H9 (cell line): ENCODE measurements around the gene LHX4. TPM values are rescaled to one million over a fixed set of nuclear protein-coding genes. Genes with fewer than 3 reads are reported as not detected.

Experiments
- DNase-seq: peaks from one replicate; pipeline ENCODE4 v3.0.0-alpha.2; 2017
- H2AFZ ChIP-seq: one replicate; pipeline ENCODE4 v1.6.1; 2013; ENCODE audit warnings: mild to moderate bottlenecking, low read length, control low read depth, moderate library complexity
- H2AK5ac ChIP-seq: 2 replicates; pipeline ENCODE4 v1.6.1; 2013; ENCODE audit warnings: low read length, control low read depth, mixed read lengths; ENCODE audit not compliant: insufficient read length
- H2BK120ac ChIP-seq: one replicate; pipeline ENCODE4 v1.6.1; 2013; ENCODE audit warnings: low read depth, mild to moderate bottlenecking, low read length, control low read depth, inconsistent platforms; ENCODE audit not compliant: poor library complexity, severe bottlenecking
- H2BK12ac ChIP-seq: 2 replicates; pipeline ENCODE4 v1.6.1; 2013; ENCODE audit warnings: low read length, control low read depth, mixed read lengths, low read depth; ENCODE audit not compliant: insufficient read length
- H2BK15ac ChIP-seq: 2 replicates; pipeline ENCODE4 v1.6.1; 2013; ENCODE audit warnings: low read depth, low read length, control low read depth
- H2BK20ac ChIP-seq: one replicate; pipeline ENCODE4 v1.6.1; 2013; ENCODE audit warnings: low read depth, mild to moderate bottlenecking, low read length, control low read depth, inconsistent platforms; ENCODE audit not compliant: poor library complexity, severe bottlenecking
- H2BK5ac ChIP-seq: 2 replicates; pipeline ENCODE4 v1.6.1; 2013; ENCODE audit warnings: low read length, control low read depth, mixed read lengths; ENCODE audit not compliant: insufficient read length
- H3K14ac ChIP-seq: 2 replicates; pipeline ENCODE4 v1.6.1; 2013; ENCODE audit warnings: low read length, control low read depth; ENCODE audit not compliant: insufficient read depth
- H3K18ac ChIP-seq: 2 replicates; pipeline ENCODE4 v1.6.1; 2013; ENCODE audit warnings: low read depth, mild to moderate bottlenecking, mixed read lengths, low read length, control low read depth; ENCODE audit not compliant: insufficient read length
- H3K23ac ChIP-seq: 2 replicates; pipeline ENCODE4 v1.6.1; 2013; ENCODE audit warnings: low read length, control low read depth, mixed read lengths, low read depth; ENCODE audit not compliant: insufficient read length
- H3K23me2 ChIP-seq: 2 replicates; pipeline ENCODE4 v1.6.1; 2013; ENCODE audit warnings: low read depth, mild to moderate bottlenecking, mixed read lengths, low read length, control low read depth; ENCODE audit not compliant: insufficient read length, poor library complexity, severe bottlenecking
- H3K27ac ChIP-seq: 2 replicates; pipeline ENCODE4 v1.5.1; 2013; ENCODE audit warnings: low read length, control low read depth, mixed read lengths, low read depth; ENCODE audit not compliant: insufficient read length
- H3K27me3 ChIP-seq: 2 replicates; pipeline ENCODE4 v1.6.1; 2013; ENCODE audit warnings: low read length, control low read depth, inconsistent platforms; ENCODE audit not compliant: insufficient read depth
- H3K4ac ChIP-seq: 2 replicates; pipeline ENCODE4 v1.6.1; 2013; ENCODE audit warnings: low read depth, mild to moderate bottlenecking, control low read depth, inconsistent platforms, low read length, moderate library complexity
- H3K4me1 ChIP-seq: 2 replicates; pipeline ENCODE4 v1.6.1; 2013; ENCODE audit warnings: low read length, control low read depth, inconsistent platforms; ENCODE audit not compliant: insufficient read depth
- H3K4me2 ChIP-seq: 2 replicates; pipeline ENCODE4 v1.6.1; 2013; ENCODE audit warnings: low read length, control low read depth, mixed read lengths; ENCODE audit not compliant: insufficient read length, insufficient read depth
- H3K56ac ChIP-seq: 2 replicates; pipeline ENCODE4 v1.6.1; 2013; ENCODE audit warnings: low read depth, mild to moderate bottlenecking, mixed read lengths, low read length, control low read depth; ENCODE audit not compliant: insufficient read length
- H3K79me1 ChIP-seq: 2 replicates; pipeline ENCODE4 v1.6.1; 2013; ENCODE audit warnings: low read depth, mild to moderate bottlenecking, moderate library complexity, low read length, control low read depth, inconsistent platforms; ENCODE audit not compliant: insufficient read depth, poor library complexity, severe bottlenecking
- H3K79me2 ChIP-seq: 2 replicates; pipeline ENCODE4 v1.6.1; 2013; ENCODE audit warnings: low read length, control low read depth, inconsistent platforms; ENCODE audit not compliant: insufficient read depth
- H3K9ac ChIP-seq: 2 replicates; pipeline ENCODE4 v1.6.1; 2013; ENCODE audit warnings: low read length, control low read depth, mixed read lengths; ENCODE audit not compliant: insufficient read length; ENCODE audit errors: extremely low read depth
- H3K9me3 ChIP-seq: one replicate; pipeline ENCODE4 v1.6.1; 2013; ENCODE audit warnings: low read depth, low read length, inconsistent platforms; ENCODE audit not compliant: control insufficient read depth
- H3T11ph ChIP-seq: one replicate; pipeline ENCODE4 v1.6.1; 2013; ENCODE audit warnings: mild to moderate bottlenecking, low read length, control low read depth, inconsistent platforms
- H4K20me1 ChIP-seq: one replicate; pipeline ENCODE4 v1.6.1; 2013; ENCODE audit not compliant: control insufficient read depth, insufficient read length, insufficient read depth
- H4K5ac ChIP-seq: 2 replicates; pipeline ENCODE4 v1.6.1; 2013; ENCODE audit warnings: low read depth, mild to moderate bottlenecking, mixed read lengths, low read length, control low read depth; ENCODE audit not compliant: insufficient read length
- H4K8ac ChIP-seq: replicated peaks from 2 replicates; pipeline ENCODE4 v1.6.1; 2013; ENCODE audit warnings: low read length, control low read depth, mixed read lengths, low read depth; ENCODE audit not compliant: insufficient read length
- H4K91ac ChIP-seq: 2 replicates; pipeline ENCODE4 v1.6.1; 2013; ENCODE audit warnings: low read depth, mild to moderate bottlenecking, moderate library complexity, mixed read lengths, low read length, control low read depth; ENCODE audit not compliant: insufficient read length
- H3K27ac Mint-ChIP-seq, 3 experiments: 2 replicates in 2 of 3; 3 replicates in 1 of 3; pipeline ENCODE4 v1.8.0; 2020 to 2021; ENCODE audit warnings: mixed read lengths in 3 of 3, mild to moderate bottlenecking in 1 of 3, moderate library complexity in 1 of 3
- H3K27me3 Mint-ChIP-seq: 2 replicates; pipeline ENCODE4 v1.8.0; 2021; ENCODE audit warnings: low read depth, mild to moderate bottlenecking, moderate library complexity, mixed read lengths
- H3K36me3 Mint-ChIP-seq, 3 experiments: 2 replicates in 2 of 3; 3 replicates in 1 of 3; pipeline ENCODE4 v1.8.0; 2020 to 2021; ENCODE audit warnings: low read depth in 3 of 3, mixed read lengths in 3 of 3; ENCODE audit not compliant: insufficient read depth in 1 of 3
- H3K4me1 Mint-ChIP-seq, 2 experiments: 2 replicates each; pipeline ENCODE4 v1.8.0; 2020; ENCODE audit warnings: mixed read lengths in 2 of 2
- H3K4me3 Mint-ChIP-seq, 2 experiments: 2 replicates in 1 of 2; 3 replicates in 1 of 2; pipeline ENCODE4 v1.8.0; 2020 to 2021; ENCODE audit warnings: mild to moderate bottlenecking in 2 of 2, mixed read lengths in 2 of 2, moderate library complexity in 1 of 2
- H3K9me3 Mint-ChIP-seq, 2 experiments: 2 replicates in 1 of 2; 3 replicates in 1 of 2; pipeline ENCODE4 v1.8.0; 2020; ENCODE audit warnings: mild to moderate bottlenecking in 2 of 2, mixed read lengths in 2 of 2, moderate library complexity in 1 of 2
- CTCF ChIP-seq: fragments of 200-600 bp; sonication (generic); conservative IDR thresholded peaks from 3 replicates; pipeline ENCODE4 v1.8.0; 2021; ENCODE audit warnings: antibody characterized with exemption, mild to moderate bottlenecking
- WGBS: extraction: QIAGEN DNeasy Blood & Tissue Kit; methylation state at CpG from one replicate; pipeline ENCODE4 v1.1.7; 2013; ENCODE audit warnings: missing lambda C conversion rate, low lambda C conversion rate, mixed read lengths; ENCODE audit not compliant: insufficient read length; ENCODE audit errors: extremely low coverage; 5-methylcytosine and 5-hydroxymethylcytosine counted together
- total RNA-seq: library from RNA; stranded (reverse); gene quantifications from 2 replicates; pipeline ENCODE4 v1.2.1, GENCODE V29; 2021

Gene LHX4
- total RNA-seq, 1 experiment from 2014 or later: 1.9 TPM

GRCh38 chr1:180217006-180217405, 13.1 kb upstream of the LHX4 start:
- Histone ChIP-seq H4K20me1 (no peaks in the 10 kb centered on the region), H2BK120ac (no peak overlapping the region), H3K56ac (no peak overlapping the region), H3K23me2 (no peaks in the 10 kb centered on the region), H3K14ac (peak overlapping the region; percentile 15; the same call in 1 of the 2 replicates), H4K91ac (no peak overlapping the region), H3K23ac (no peak overlapping the region), H3K27ac (no peak overlapping the region), H3K4me1 (0 out of 2 replicates have a peak, but pooled peaks cover 2% of the 10 kb centered on the region), H3K18ac (no peak overlapping the region), H3K27me3 (no peaks in the 10 kb centered on the region), H3K4ac (no peak overlapping the region), H3K9me3 (no peaks in the 10 kb centered on the region), H2AFZ (no peak overlapping the region), H3K79me2 (no peaks in the 10 kb centered on the region), H2BK20ac (no peak overlapping the region), H2BK5ac (no peak overlapping the region), H2AK5ac (no peak overlapping the region), H2BK12ac (no peak overlapping the region), H3K9ac (no peak overlapping the region), H3K79me1 (no peaks in the 10 kb centered on the region), H3K4me2 (no peak overlapping the region), H4K5ac (no peak overlapping the region), H3T11ph (no peak overlapping the region), H4K8ac (no peak overlapping the region), H2BK15ac (no peak overlapping the region)
- WGBS: no CpG with 5 or more reads among the region's 7 CpGs
- Mint-ChIP-seq H3K36me3 (peaks cover 0 to 2% (median 0%) of the 10 kb centered on the region in 3 experiments; a peak in 2 of 7 replicates), H3K4me3 (no peak overlapping the region), H3K27me3 (peaks cover 32% of the 10 kb centered on the region), H3K9me3 (no peaks in the 10 kb centered on the region), H3K27ac (no peak overlapping the region; a peak in 1 of 7 replicates), H3K4me1 (peaks cover 14 to 22% of the 10 kb centered on the region in 2 experiments)
- no peak for DNase-seq
- no peak for TF ChIP-seq CTCF
